HG03097 (cell line): ENCODE measurements around the gene TNN.
"Not testable (repeated sequence)": the region's sequence is repeated elsewhere in the genome, so short reads cannot be mapped to it uniquely, and the experiment has no call there.

Source experiments
- ATAC-seq: cut with Tn5 transposase; IDR thresholded peaks from one replicate; pipeline ENCODE4 v1.9.1; 2021; ENCODE audit not compliant: unreplicated experiment, low FRiP score

The TNN gene

GRCh38 chr1:175099916-175100315 is 32.3 kb downstream of the TNN start:
- ATAC-seq = no peak

GRCh38 chr1:175102166-175102565 is 34.5 kb downstream of the TNN start:
- ATAC-seq = not testable (repeated sequence)

- ATAC-seq = not testable (repeated sequence)
These were observed 38.9 kb downstream of the TNN start for GRCh38 chr1:175106536-175106935.

- not testable (repeated sequence) for ATAC-seq
These were observed 40.7 kb downstream of the TNN start for GRCh38 chr1:175108331-175108820.

- ATAC-seq = no peak
These were observed 47.4 kb downstream of the TNN start for GRCh38 chr1:175114996-175115395.

GRCh38 chr1:175116210-175116798 is 48.7 kb downstream of the TNN start:
- ATAC-seq = no peak

GRCh38 chr1:175116903-175117302 is 49.3 kb downstream of the TNN start:
- no peak for ATAC-seq

GRCh38 chr1:175118375-175119367 is 51.0 kb downstream of the TNN start:
- no peak for ATAC-seq

GRCh38 chr1:175120511-175120910 is 52.9 kb downstream of the TNN start:
- no peak for ATAC-seq

- ATAC-seq = no peak
These were observed 57.2 kb downstream of the TNN start for GRCh38 chr1:175124861-175125260.

- no peak for ATAC-seq
These were observed 58.7 kb downstream of the TNN start for GRCh38 chr1:175126347-175126746.

GRCh38 chr1:175127565-175127964 is 59.9 kb downstream of the TNN start:
- no peak for ATAC-seq

GRCh38 chr1:175128523-175128922 is 60.9 kb downstream of the TNN start:
- no peak for ATAC-seq

GRCh38 chr1:175129182-175129581 is 61.5 kb downstream of the TNN start:
- ATAC-seq = no peak

GRCh38 chr1:175129644-175129996 is 62.0 kb downstream of the TNN start:
- ATAC-seq = no peak

- no peak for ATAC-seq
These were observed 62.5 kb downstream of the TNN start for GRCh38 chr1:175129997-175130648.

- no peak for ATAC-seq
These were observed 63.0 kb downstream of the TNN start for GRCh38 chr1:175130649-175131045.

GRCh38 chr1:175131095-175131494 is 63.5 kb downstream of the TNN start:
- ATAC-seq = no peak

GRCh38 chr1:175132436-175132835 is 64.8 kb downstream of the TNN start:
- no peak for ATAC-seq

GRCh38 chr1:175133673-175134435 is 66.2 kb downstream of the TNN start:
- ATAC-seq = no peak

GRCh38 chr1:175134500-175134899 is 66.9 kb downstream of the TNN start:
- ATAC-seq = no peak
